WTC11 (cell line): ENCODE data around the gene ZNF81. TPM values are rescaled to one million over a fixed set of nuclear protein-coding genes. Genes with fewer than 3 reads are reported as not detected.

Experiments used
- ATAC-seq: fragments of 200-7000 bp; cut with Tn5 transposase; 2 replicates; pipeline ENCODE4 v1.10.0; 2021; ENCODE audit warnings: mild to moderate bottlenecking, moderate library complexity
- CTCF ChIA-PET: fragments of 300-600 bp; sonication (Branson Sonifier 250); formaldehyde crosslinking; loops from one replicate; lab custom pipeline; 2021; ENCODE audit warnings: antibody characterized with exemption; lab: Charles Lee
- POLR2A ChIA-PET: fragments of 350-600 bp; sonication (Branson Sonifier 250); formaldehyde crosslinking; loops from one replicate; lab custom pipeline; 2021; ENCODE audit warnings: antibody characterized with exemption; lab: Charles Lee
- DNase-seq: peaks from one replicate; pipeline ENCODE4 v3.0.0; 2021; ENCODE audit warnings: low spot score
- H3K27ac Mint-ChIP-seq: 2 replicates; pipeline ENCODE4 v1.8.0; 2021; ENCODE audit warnings: mixed read lengths
- H3K27me3 Mint-ChIP-seq: 2 replicates; pipeline ENCODE4 v1.8.0; 2021; ENCODE audit warnings: low read depth, mild to moderate bottlenecking, moderate library complexity, mixed read lengths
- H3K36me3 Mint-ChIP-seq: 2 replicates; pipeline ENCODE4 v1.8.0; 2021; ENCODE audit warnings: mixed read lengths
- H3K4me1 Mint-ChIP-seq: 2 replicates; pipeline ENCODE4 v1.8.0; 2022; ENCODE audit warnings: mixed read lengths
- H3K4me3 Mint-ChIP-seq: 2 replicates; pipeline ENCODE4 v1.8.0; 2021; ENCODE audit warnings: mild to moderate bottlenecking, moderate library complexity, mixed read lengths
- H3K9me3 Mint-ChIP-seq: 2 replicates; pipeline ENCODE4 v1.8.0; 2021; ENCODE audit warnings: mixed read lengths
- ARID4B ChIP-seq: sonication (generic); formaldehyde crosslinking; IDR thresholded peaks from 2 replicates; pipeline ENCODE4 v1.8.0; 2023; ENCODE audit warnings: missing genetic modification reagents, mild to moderate bottlenecking, borderline replicate concordance
- CREM ChIP-seq: sonication (generic); formaldehyde crosslinking; IDR thresholded peaks from 2 replicates; pipeline ENCODE4 v1.8.1; 2022; ENCODE audit warnings: mild to moderate bottlenecking, missing genetic modification reagents, moderate library complexity
- CTCF ChIP-seq: fragments of 200-600 bp; IDR thresholded peaks from 2 replicates; pipeline ENCODE4 v1.8.0; 2022; ENCODE audit warnings: antibody characterized with exemption
- E2F5 ChIP-seq: sonication (generic); formaldehyde crosslinking; IDR thresholded peaks from 2 replicates; pipeline ENCODE4 v1.8.1; 2022; ENCODE audit warnings: mild to moderate bottlenecking, moderate library complexity, missing genetic modification reagents
- EMX1 ChIP-seq: fragments of 250-450 bp; sonication (Bioruptor Pico); IDR thresholded peaks from 2 replicates; pipeline ENCODE4 v1.8.0; 2021; ENCODE audit warnings: mild to moderate bottlenecking
- FOXJ3 ChIP-seq: sonication (generic); formaldehyde crosslinking; IDR thresholded peaks from 2 replicates; pipeline ENCODE4 v1.9.0; 2021; ENCODE audit warnings: missing genetic modification reagents, mild to moderate bottlenecking, borderline replicate concordance
- FOXP1 ChIP-seq: sonication (generic); formaldehyde crosslinking; IDR thresholded peaks from 2 replicates; pipeline ENCODE4 v1.8.0; 2022; ENCODE audit warnings: missing genetic modification reagents, mild to moderate bottlenecking, moderate library complexity, borderline replicate concordance
- JAZF1 ChIP-seq: fragments of 250-450 bp; sonication (Bioruptor Pico); IDR thresholded peaks from 2 replicates; pipeline ENCODE4 v1.9.0; 2021; ENCODE audit warnings: moderate library complexity, mild to moderate bottlenecking, inconsistent platforms
- NFATC4 ChIP-seq: fragments of 250-450 bp; sonication (Bioruptor Pico); IDR thresholded peaks from 2 replicates; pipeline ENCODE4 v1.9.0; 2021; ENCODE audit warnings: mild to moderate bottlenecking
- NFE2L1 ChIP-seq: sonication (generic); formaldehyde crosslinking; IDR thresholded peaks from 2 replicates; pipeline ENCODE4 v1.8.1; 2023; ENCODE audit warnings: missing genetic modification reagents
- RELA ChIP-seq: sonication (generic); formaldehyde crosslinking; IDR thresholded peaks from 2 replicates; pipeline ENCODE4 v1.8.1; 2022; ENCODE audit warnings: missing genetic modification reagents, mild to moderate bottlenecking, borderline replicate concordance
- SOX15 ChIP-seq: fragments of 250-450 bp; sonication (Bioruptor Pico); IDR thresholded peaks from 2 replicates; pipeline ENCODE4 v1.9.0; 2021; ENCODE audit warnings: mild to moderate bottlenecking
- ZNF281 ChIP-seq: sonication (generic); formaldehyde crosslinking; IDR thresholded peaks from 2 replicates; pipeline ENCODE4 v1.8.0; 2023; ENCODE audit warnings: mild to moderate bottlenecking, missing genetic modification reagents
- ZNF317 ChIP-seq: sonication (generic); formaldehyde crosslinking; IDR thresholded peaks from 2 replicates; pipeline ENCODE4 v1.8.1; 2023; ENCODE audit warnings: low read depth, mild to moderate bottlenecking, moderate library complexity, missing genetic modification reagents, borderline replicate concordance
- ZNF425 ChIP-seq: fragments of 250-450 bp; sonication (Bioruptor Pico); conservative IDR thresholded peaks from 2 replicates; pipeline ENCODE4 v1.9.0; 2021; ENCODE audit warnings: mild to moderate bottlenecking
- total RNA-seq: library from RNA; stranded (reverse); gene quantifications from 3 replicates; pipeline ENCODE4 v1.2.3, GENCODE V29; 2021
- TF ChIP-seq, protein P1 (sequence below): fragments of 250-450 bp; sonication (Bioruptor Pico); IDR thresholded peaks from 2 replicates; pipeline ENCODE4 v1.9.0; 2021; ENCODE audit warnings: moderate library complexity, mild to moderate bottlenecking, inconsistent platforms, borderline replicate concordance
- TF ChIP-seq, protein P2 (sequence below): sonication (generic); formaldehyde crosslinking; conservative IDR thresholded peaks from 2 replicates; pipeline ENCODE4 v1.8.1; 2022; ENCODE audit warnings: mild to moderate bottlenecking, missing genetic modification reagents
- TF ChIP-seq, protein P3 (sequence below): sonication (generic); formaldehyde crosslinking; conservative IDR thresholded peaks from 2 replicates; pipeline ENCODE4 v1.8.1; 2023; ENCODE audit warnings: mild to moderate bottlenecking, low read depth, missing genetic modification reagents, moderate library complexity
- TF ChIP-seq, protein P4 (sequence below): fragments of 250-450 bp; sonication (Bioruptor Pico); IDR thresholded peaks from 2 replicates; pipeline ENCODE4 v2.1.2; 2022; ENCODE audit warnings: mild to moderate bottlenecking, moderate library complexity

The ZNF81 gene
- total RNA-seq, 1 experiment from 2014 or later = 12.0 TPM

GRCh38 chrX:47898024-47898423 lies 61.3 kb downstream of the ZNF81 start (continued):
- TF ChIP-seq, protein P1, sequence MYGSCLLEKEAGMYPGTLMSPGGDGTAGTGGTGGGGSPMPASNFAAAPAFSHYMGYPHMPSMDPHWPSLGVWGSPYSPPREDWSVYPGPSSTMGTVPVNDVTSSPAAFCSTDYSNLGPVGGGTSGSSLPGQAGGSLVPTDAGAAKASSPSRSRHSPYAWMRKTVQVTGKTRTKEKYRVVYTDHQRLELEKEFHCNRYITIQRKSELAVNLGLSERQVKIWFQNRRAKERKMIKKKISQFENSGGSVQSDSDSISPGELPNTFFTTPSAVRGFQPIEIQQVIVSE (CRISPR knock-in tag) = no peak
- TF ChIP-seq JAZF1 (CRISPR knock-in tag) (no peak), FOXJ3 (CRISPR knock-in tag) (no peak)
- TF ChIP-seq, protein P2, sequence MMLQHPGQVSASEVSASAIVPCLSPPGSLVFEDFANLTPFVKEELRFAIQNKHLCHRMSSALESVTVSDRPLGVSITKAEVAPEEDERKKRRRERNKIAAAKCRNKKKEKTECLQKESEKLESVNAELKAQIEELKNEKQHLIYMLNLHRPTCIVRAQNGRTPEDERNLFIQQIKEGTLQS (CRISPR knock-in tag) = no peak

DNA sequence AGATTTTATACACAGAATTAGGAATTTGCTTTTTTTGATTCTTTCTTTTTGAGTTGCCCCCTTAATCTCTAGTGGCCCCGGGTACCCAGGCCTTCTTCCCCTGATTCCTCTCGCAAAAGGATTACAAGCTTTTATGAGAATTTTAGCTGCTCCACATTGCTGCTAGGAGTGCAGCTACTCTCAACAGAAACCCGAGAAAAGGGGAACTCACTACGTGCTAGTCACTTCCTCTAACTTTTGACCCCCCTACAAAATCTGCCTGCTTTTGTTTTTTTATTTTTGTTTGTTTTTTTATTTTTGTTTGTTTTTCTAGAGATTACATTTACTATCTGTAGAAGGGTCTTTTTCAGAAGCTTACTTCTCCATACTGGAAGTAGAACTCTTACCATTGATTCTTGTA lies 64.1 kb downstream of the ZNF81 start:
- Mint-ChIP-seq H3K36me3 (peaks cover 5% of the 10 kb centered on the region), H3K9me3 (no peaks in the 10 kb centered on the region), H3K4me3 (no peak overlapping the region), H3K4me1 (0 out of 2 replicates have a peak, but pooled peaks cover 4% of the 10 kb centered on the region), H3K27ac (no peak overlapping the region), H3K27me3 (peaks cover 33% of the 10 kb centered on the region)
- no peak for ATAC-seq
- ChIA-PET CTCF (no interaction called here), POLR2A (no interaction called here)
- no peak for DNase-seq
- TF ChIP-seq E2F5 (CRISPR knock-in tag) (no peak), ZNF425 (CRISPR knock-in tag) (no peak), RELA (CRISPR knock-in tag) (no peak), SOX15 (CRISPR knock-in tag) (no peak), NFATC4 (no peak), ZNF281 (CRISPR knock-in tag) (no peak), ZNF317 (CRISPR knock-in tag) (no peak), FOXP1 (CRISPR knock-in tag) (no peak), EMX1 (CRISPR knock-in tag) (no peak), CTCF (no peak), ARID4B (CRISPR knock-in tag) (no peak), NFE2L1 (CRISPR knock-in tag) (no peak), CREM (CRISPR knock-in tag) (no peak)
- TF ChIP-seq, protein P3, sequence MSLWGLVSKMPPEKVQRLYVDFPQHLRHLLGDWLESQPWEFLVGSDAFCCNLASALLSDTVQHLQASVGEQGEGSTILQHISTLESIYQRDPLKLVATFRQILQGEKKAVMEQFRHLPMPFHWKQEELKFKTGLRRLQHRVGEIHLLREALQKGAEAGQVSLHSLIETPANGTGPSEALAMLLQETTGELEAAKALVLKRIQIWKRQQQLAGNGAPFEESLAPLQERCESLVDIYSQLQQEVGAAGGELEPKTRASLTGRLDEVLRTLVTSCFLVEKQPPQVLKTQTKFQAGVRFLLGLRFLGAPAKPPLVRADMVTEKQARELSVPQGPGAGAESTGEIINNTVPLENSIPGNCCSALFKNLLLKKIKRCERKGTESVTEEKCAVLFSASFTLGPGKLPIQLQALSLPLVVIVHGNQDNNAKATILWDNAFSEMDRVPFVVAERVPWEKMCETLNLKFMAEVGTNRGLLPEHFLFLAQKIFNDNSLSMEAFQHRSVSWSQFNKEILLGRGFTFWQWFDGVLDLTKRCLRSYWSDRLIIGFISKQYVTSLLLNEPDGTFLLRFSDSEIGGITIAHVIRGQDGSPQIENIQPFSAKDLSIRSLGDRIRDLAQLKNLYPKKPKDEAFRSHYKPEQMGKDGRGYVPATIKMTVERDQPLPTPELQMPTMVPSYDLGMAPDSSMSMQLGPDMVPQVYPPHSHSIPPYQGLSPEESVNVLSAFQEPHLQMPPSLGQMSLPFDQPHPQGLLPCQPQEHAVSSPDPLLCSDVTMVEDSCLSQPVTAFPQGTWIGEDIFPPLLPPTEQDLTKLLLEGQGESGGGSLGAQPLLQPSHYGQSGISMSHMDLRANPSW (CRISPR knock-in tag) = no peak
- TF ChIP-seq, protein P4, sequence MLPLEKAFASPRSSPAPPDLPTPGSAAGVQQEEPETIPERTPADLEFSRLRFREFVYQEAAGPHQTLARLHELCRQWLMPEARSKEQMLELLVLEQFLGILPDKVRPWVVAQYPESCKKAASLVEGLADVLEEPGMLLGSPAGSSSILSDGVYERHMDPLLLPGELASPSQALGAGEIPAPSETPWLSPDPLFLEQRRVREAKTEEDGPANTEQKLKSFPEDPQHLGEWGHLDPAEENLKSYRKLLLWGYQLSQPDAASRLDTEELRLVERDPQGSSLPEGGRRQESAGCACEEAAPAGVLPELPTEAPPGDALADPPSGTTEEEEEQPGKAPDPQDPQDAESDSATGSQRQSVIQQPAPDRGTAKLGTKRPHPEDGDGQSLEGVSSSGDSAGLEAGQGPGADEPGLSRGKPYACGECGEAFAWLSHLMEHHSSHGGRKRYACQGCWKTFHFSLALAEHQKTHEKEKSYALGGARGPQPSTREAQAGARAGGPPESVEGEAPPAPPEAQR (CRISPR knock-in tag) = no peak
